HS-5 (cell line): ENCODE data around the gene ARF1.

Experiments used
- DNase-seq: peaks from one replicate; pipeline ENCODE4 v3.0.0-alpha.2; 2012; ENCODE audit warnings: low read depth

The ARF1 gene

GRCh38 chr1:228088586-228089498 lies 6.3 kb downstream of the ARF1 start:
- no peak for DNase-seq

GRCh38 chr1:228089519-228090380 lies 7.2 kb downstream of the ARF1 start:
- no peak for DNase-seq

- DNase-seq: no peak
Observed at GRCh38 chr1:228090613-228091081, 8.1 kb downstream of the ARF1 start.

- no peak for DNase-seq
Observed at GRCh38 chr1:228091084-228091483, 8.6 kb downstream of the ARF1 start.

GRCh38 chr1:228092342-228093049 lies 10.0 kb downstream of the ARF1 start:
- DNase-seq: no peak

GRCh38 chr1:228093050-228093906 lies 10.8 kb downstream of the ARF1 start:
- DNase-seq: no peak

GRCh38 chr1:228094432-228095016 lies 12.0 kb downstream of the ARF1 start:
- no peak for DNase-seq

GRCh38 chr1:228095161-228095560 lies 12.7 kb downstream of the ARF1 start:
- no peak for DNase-seq

- no peak for DNase-seq
Observed at GRCh38 chr1:228095938-228096337, 13.4 kb downstream of the ARF1 start.

- no peak for DNase-seq
Observed at GRCh38 chr1:228096416-228097332, 14.2 kb downstream of the ARF1 start.

GRCh38 chr1:228097333-228098081 lies 15.0 kb downstream of the ARF1 start:
- DNase-seq: no peak

- DNase-seq: no peak
Observed at GRCh38 chr1:228098323-228098931, 15.9 kb downstream of the ARF1 start.

GRCh38 chr1:228099331-228099732 lies 16.8 kb downstream of the ARF1 start:
- DNase-seq: no peak

GRCh38 chr1:228100822-228101613 lies 18.5 kb downstream of the ARF1 start:
- no peak for DNase-seq

GRCh38 chr1:228101614-228101993 lies 19.1 kb downstream of the ARF1 start:
- DNase-seq: no peak

GRCh38 chr1:228101994-228102790 lies 19.7 kb downstream of the ARF1 start:
- no peak for DNase-seq
